ENCODE measurements around the gene CCDC107. TPM values are rescaled to one million over a fixed set of nuclear protein-coding genes. Genes with fewer than 3 reads are reported as not detected.
A peak's percentile ranks its signal among the peaks of the same experiment; 100 is the strongest.

CCDC107 gene
- polyA plus RNA-seq, 2 of the 4 experiments (the other 2 are of a cell fraction) = 13.3 to 20.7 TPM

GRCh38 chr9:35696520-35697215 lies 38.6 kb downstream of the CCDC107 start:
- POLR2A ChIA-PET = interaction anchor here (0.6 to 1.5 kb wide), 10 partner anchors 8 to 118 kb away, joined by 3 to 11 read pairs (median 4); partner anchors contain the start of genes CCDC107, CREB3, HINT2 and RMRP
- DNase-seq (ENCODE audit: low read depth in 1 of 2, low spot score in 1 of 2) (peak; percentile 66 to 80), ATAC-seq (peak; percentile 79 to 88), FAIRE-seq (no peak)
- H3K4me2 ChIP-seq = 0 out of 3 replicates have a peak overlapping the region, but pooled peaks have one; percentile 7
- WGBS (ENCODE audit: missing lambda C conversion rate) = 31% methylated on average over 9 of the region's 9 CpGs
- H3K4me1 ChIP-seq = peaks cover 16% of the 10 kb centered on the region
- H3K27ac ChIP-seq = peak overlapping the region; percentile 1 to 43; a peak in 1 of 6 replicates
- H3K9me3 ChIP-seq = no peaks in the 10 kb centered on the region
- H3K4me3 ChIP-seq = no peak overlapping the region
- CTCF ChIA-PET = interaction anchor here (0.6 to 32.5 kb wide), 31 partner anchors 11 to 327 kb away, joined by 3 to 758 read pairs (median 4); partner anchors contain the start of genes ARHGEF39, CA9, CCDC107 and CREB3
- TF ChIP-seq ZFP36 (IDR thresholded peaks at IDR 0.05; ENCODE audit: borderline replicate concordance, partially characterized antibody) (no peak), ATOH8 (CRISPR knock-in tag; IDR thresholded peaks at IDR 0.05; ENCODE audit: low read depth) (no peak), NPAS2 (CRISPR knock-in tag; IDR thresholded peaks at IDR 0.05; ENCODE audit: borderline replicate concordance) (no peak), RARB (CRISPR knock-in tag; IDR thresholded peaks at IDR 0.05) (no peak), JUN (IDR thresholded peaks at IDR 0.05) (no peak), CHD2 (IDR thresholded peaks at IDR 0.05; ENCODE audit: low read length, partially characterized antibody) (no peak), RNF2 (IDR thresholded peaks at IDR 0.05; ENCODE audit: borderline replicate concordance, low read depth) (no peak), GATA3 (IDR thresholded peaks at IDR 0.05; ENCODE audit: borderline replicate concordance) (no peak), RAD21 (conservative IDR thresholded peaks at IDR 0.05 in 1 of 2, IDR thresholded peaks at IDR 0.05 in 1 of 2) (peak; percentile 41 to 60), REST (IDR thresholded peaks at IDR 0.05) (no peak), CTCF (IDR thresholded peaks at IDR 0.05) (peak; percentile 74), NFE2L2 (conservative IDR thresholded peaks at IDR 0.05; ENCODE audit: low read length) (no peak), MAZ (IDR thresholded peaks at IDR 0.05; ENCODE audit: borderline replicate concordance, low read depth, low read length) (no peak), ZSCAN20 (CRISPR knock-in tag; IDR thresholded peaks at IDR 0.05) (no peak), FOSL2 (IDR thresholded peaks at IDR 0.05) (no peak), FOSL2 (CRISPR knock-in tag; IDR thresholded peaks at IDR 0.05) (no peak), CHD4 (IDR thresholded peaks at IDR 0.05; ENCODE audit: borderline replicate concordance) (no peak), SMC3 (IDR thresholded peaks at IDR 0.05) (peak; percentile 30; the same call in 1 of the 3 replicates), ZC3H11A (IDR thresholded peaks at IDR 0.05) (no peak), MAX (IDR thresholded peaks at IDR 0.05) (peak; percentile 21; the same call in 1 of the 2 replicates), USF2 (IDR thresholded peaks at IDR 0.05) (no peak), ELK1 (IDR thresholded peaks at IDR 0.05; ENCODE audit: low read depth, low read length) (no peak), PBX3 (IDR thresholded peaks at IDR 0.05) (no peak), HES2 (IDR thresholded peaks at IDR 0.05) (no peak), ESRRA (IDR thresholded peaks at IDR 0.05; ENCODE audit: borderline replicate concordance, low read length) (no peak), POLR2A (IDR thresholded peaks at IDR 0.05; ENCODE audit: low read length) (no peak), CEBPB (IDR thresholded peaks at IDR 0.05) (no peak), CBX8 (IDR thresholded peaks at IDR 0.05) (no peak), FOXS1 (CRISPR knock-in tag; IDR thresholded peaks at IDR 0.05) (no peak), NR3C1 (IDR thresholded peaks at IDR 0.05) (no peak), TP53 (CRISPR knock-in tag; IDR thresholded peaks at IDR 0.05) (no peak)

All from A549 (cell line).